Measurements from ENCODE around the gene EIF3K. TPM values are rescaled to one million over a fixed set of nuclear protein-coding genes. Genes with fewer than 3 reads are reported as not detected.

The EIF3K gene
- total and polyA plus RNA-seq, 10 of the 15 experiments (the other 5 are each of a cell fraction or from before 2014, with no cell fraction given), result 330 to 927 (median 436) TPM

DNA sequence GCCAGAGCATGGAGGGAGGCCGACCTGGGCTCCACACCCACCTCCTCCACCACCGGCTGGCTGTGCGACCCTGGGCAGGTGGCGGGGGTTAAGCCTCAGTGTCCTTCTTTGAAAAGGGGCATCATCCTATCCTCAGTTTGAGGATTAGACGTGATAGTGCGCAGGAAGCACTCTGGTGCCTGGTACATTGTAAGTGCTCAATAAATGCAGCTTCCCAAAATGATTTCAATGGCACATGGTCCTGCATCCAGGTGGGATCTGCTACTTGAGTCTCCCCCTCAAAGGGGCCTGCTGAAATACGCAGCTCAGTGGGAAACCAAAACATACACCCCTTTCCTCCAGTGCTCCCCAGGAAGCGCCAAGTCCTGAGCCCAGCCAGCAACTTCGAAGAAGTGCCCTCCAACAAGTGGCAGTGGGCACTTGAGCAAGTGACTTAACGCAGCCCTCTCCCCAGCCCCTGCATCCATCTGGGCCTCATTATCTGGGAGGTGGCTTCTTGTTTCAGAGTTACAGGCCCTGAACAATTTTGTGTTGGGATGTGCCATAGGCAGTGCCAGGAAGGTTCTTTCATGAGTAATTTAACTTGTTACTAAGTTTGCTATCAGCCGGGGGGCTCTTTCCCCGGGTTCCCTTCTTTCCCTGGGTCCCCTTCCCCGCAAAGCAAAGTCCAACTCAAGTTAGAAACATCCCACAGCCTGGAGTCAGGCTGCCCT, 46.4 kb downstream of the EIF3K start:
- ATAC-seq (no peak), FAIRE-seq (no peak), DNase-seq (ENCODE audit: low read depth, low spot score) (no peak)
- no peak overlapping the region for H3K4me2 ChIP-seq (ENCODE audit: control insufficient read depth, insufficient read depth)
- H4K20me1 ChIP-seq (ENCODE audit: control insufficient read depth, insufficient read depth), result no peaks in the 10 kb centered on the region; the same call in 1 of the 2 replicates
- ChIA-PET SMC1A (ENCODE audit: uncharacterized antibody, unreplicated experiment) (interaction anchor here (1.1 kb wide), 1 partner anchor 122 kb away, joined by 3 read pairs; no protein-coding TSS in a partner anchor), POLR2A (no interaction called here), RAD21 (ENCODE audit: unreplicated experiment) (no interaction called here), CTCF (no interaction called here)
- no peak overlapping the region for H3K9ac ChIP-seq (ENCODE audit: control insufficient read depth, insufficient read depth, low read length)
- TF ChIP-seq EZH2 (IDR thresholded peaks at IDR 0.05; ENCODE audit: borderline replicate concordance, control insufficient read depth, low read depth, low read length) (no peak), STAT3 (IDR thresholded peaks at IDR 0.05; ENCODE audit: low read depth, low read length) (no peak), ETV6 (conservative IDR thresholded peaks at IDR 0.05 in 1 of 2, IDR thresholded peaks at IDR 0.05 in 1 of 2; ENCODE audit: borderline replicate concordance in 1 of 2, low read depth in 1 of 2) (no peak), PML (IDR thresholded peaks at IDR 0.05; ENCODE audit: low read length) (no peak), BRCA1 (IDR thresholded peaks at IDR 0.05; ENCODE audit: low read depth, low read length) (no peak), ESRRA (IDR thresholded peaks at IDR 0.05; ENCODE audit: low read length) (no peak)
- peaks cover 84% of the 10 kb centered on the region for H3K79me2 ChIP-seq (ENCODE audit: control insufficient read depth, insufficient read depth, low read length)
- H3K9me3 ChIP-seq (replicated peaks; ENCODE audit: control insufficient read depth, insufficient read depth, low read length), result no peaks in the 10 kb centered on the region
- no peak overlapping the region for H3K4me3 ChIP-seq
- in situ Hi-C loops (cut with MboI) (no loop called here), intact Hi-C loops (cut with micrococcal nuclease; ENCODE audit: unreplicated experiment) (no loop called here)
- no TSS peak for BruUV-seq (replicated peaks)
- peaks cover 7 to 13% of the 10 kb centered on the region in 2 experiments for H3K36me3 ChIP-seq (ENCODE audit: control insufficient read depth in 2 of 2, insufficient read depth in 2 of 2, low read length in 1 of 2)
- H3K27me3 ChIP-seq (replicated peaks in 1 of 2; ENCODE audit: control insufficient read depth in 2 of 2, insufficient read depth in 2 of 2, low read length in 1 of 2), result no peaks in the 10 kb centered on the region
- no peak overlapping the region for H3K27ac ChIP-seq (ENCODE audit: control insufficient read depth, insufficient read depth)
- H3K4me1 ChIP-seq (ENCODE audit: control insufficient read depth, insufficient read depth, low read length), result peaks cover 52% of the 10 kb centered on the region
- WGBS (ENCODE audit: insufficient coverage, insufficient replicate concordance, low lambda C conversion rate, missing lambda C conversion rate), result 72% methylated on average over 13 of the region's 13 CpGs
- H2AFZ ChIP-seq (ENCODE audit: control insufficient read depth, low read depth, low read length), result no peak overlapping the region

Measured in GM12878 (cell line).